SK-N-SH treated with all-trans-retinoic acid at 6 μM for 48 hours (cell line): ENCODE measurements around the gene EEFSEC.

ENCODE experiments used
- ARNTL ChIP-seq: fragments of 450-650 bp; formaldehyde crosslinking; IDR thresholded peaks from 2 replicates; pipeline ENCODE4 v1.5.0; 2020; ENCODE audit warnings: low read depth, mild to moderate bottlenecking, moderate library complexity, borderline replicate concordance
- ESRRG ChIP-seq: fragments of 250-450 bp; sonication (Bioruptor Pico); IDR thresholded peaks from 2 replicates; pipeline ENCODE4 v1.6.1; 2021; ENCODE audit warnings: mild to moderate bottlenecking
- GLIS3 ChIP-seq: fragments of 250-450 bp; sonication (Bioruptor Pico); IDR thresholded peaks from 2 replicates; pipeline ENCODE4 v1.5.0; 2020; ENCODE audit warnings: mild to moderate bottlenecking, moderate library complexity
- OSR1 ChIP-seq: fragments of 250-450 bp; sonication (Bioruptor Pico); IDR thresholded peaks from 2 replicates; pipeline ENCODE4 v1.8.0; 2022; ENCODE audit warnings: moderate library complexity, mild to moderate bottlenecking, inconsistent platforms
- RARB ChIP-seq: fragments of 250-450 bp; sonication (Bioruptor Pico); IDR thresholded peaks from 2 replicates; pipeline ENCODE4 v1.8.0; 2021; ENCODE audit warnings: mild to moderate bottlenecking, moderate library complexity
- SNAI2 ChIP-seq: fragments of 250-450 bp; sonication (Bioruptor Pico); IDR thresholded peaks from 2 replicates; pipeline ENCODE4 v1.5.0; 2020; ENCODE audit warnings: mild to moderate bottlenecking, moderate library complexity
- TCF4 ChIP-seq: fragments of 250-450 bp; sonication (Bioruptor Pico); IDR thresholded peaks from 2 replicates; pipeline ENCODE4 v1.8.0; 2021; ENCODE audit warnings: mild to moderate bottlenecking, moderate library complexity, borderline replicate concordance
- ZC3H10 ChIP-seq: fragments of 250-450 bp; sonication (Bioruptor Pico); IDR thresholded peaks from 2 replicates; pipeline ENCODE4 v1.5.1; 2021; ENCODE audit warnings: mild to moderate bottlenecking, moderate library complexity
- ZFP3 ChIP-seq: fragments of 250-450 bp; sonication (Bioruptor Pico); IDR thresholded peaks from 2 replicates; pipeline ENCODE4 v1.5.0; 2020; ENCODE audit warnings: mild to moderate bottlenecking, moderate library complexity
- ZFP30 ChIP-seq: fragments of 450-650 bp; formaldehyde crosslinking; IDR thresholded peaks from 2 replicates; pipeline ENCODE4 v1.5.0; 2022; ENCODE audit warnings: mild to moderate bottlenecking, moderate library complexity
- ZNF70 ChIP-seq: fragments of 450-650 bp; formaldehyde crosslinking; IDR thresholded peaks from 2 replicates; pipeline ENCODE4 v1.5.0; 2020; ENCODE audit warnings: mild to moderate bottlenecking, moderate library complexity
- TF ChIP-seq, protein P1 (sequence below): fragments of 250-450 bp; sonication (Bioruptor Pico); IDR thresholded peaks from 2 replicates; pipeline ENCODE4 v1.8.0; 2020; ENCODE audit warnings: mild to moderate bottlenecking, moderate library complexity, borderline replicate concordance

DNA sequence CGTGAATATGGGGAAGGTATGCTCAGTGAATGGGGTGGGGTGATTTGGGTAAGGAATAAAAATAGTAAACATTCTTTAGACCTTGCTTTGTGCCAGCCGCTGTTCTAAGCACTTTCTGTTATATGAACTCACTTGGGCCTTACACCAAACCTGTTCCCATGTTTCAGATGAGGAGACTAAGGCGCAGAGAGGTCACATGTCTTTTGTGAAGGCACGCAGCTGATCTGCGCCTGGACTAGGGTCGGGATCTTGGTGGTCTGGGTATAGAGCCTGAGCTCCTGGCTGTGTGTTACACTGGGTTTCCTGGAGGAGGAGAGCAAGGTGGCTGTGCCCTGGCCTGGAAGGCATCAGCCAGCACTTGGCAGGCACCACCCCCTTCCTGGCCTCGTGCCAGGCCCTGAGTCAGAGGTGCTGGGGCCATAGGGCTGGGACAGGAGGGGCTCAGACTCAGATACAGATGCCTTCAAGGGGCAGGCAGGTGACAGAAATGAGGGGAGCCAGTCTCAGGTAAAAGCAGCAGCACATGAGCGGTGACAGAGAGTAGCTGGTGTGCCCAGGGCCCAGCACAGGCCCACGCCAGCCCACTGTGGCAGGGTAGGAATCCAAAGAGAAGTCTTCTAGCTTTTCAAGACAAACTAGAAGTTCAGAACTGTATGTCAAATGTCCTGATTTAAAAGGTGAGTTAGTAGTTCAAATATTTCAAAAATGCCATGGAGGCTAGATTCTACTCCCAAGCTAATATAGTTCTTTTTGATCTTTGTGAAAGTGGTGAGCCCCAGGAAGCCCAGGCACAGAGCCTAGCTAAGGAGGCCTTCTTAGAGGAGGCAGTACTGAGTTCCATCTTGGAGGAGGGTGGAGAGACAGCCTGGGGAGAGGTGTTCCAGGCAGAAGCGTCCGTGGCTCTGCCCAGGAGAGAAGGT, 230.3 kb downstream of the EEFSEC start:
- TF ChIP-seq ARNTL (CRISPR knock-in tag) (no peak), ZC3H10 (CRISPR knock-in tag) (no peak), ZFP3 (CRISPR knock-in tag) (no peak), ESRRG (CRISPR knock-in tag) (no peak), SNAI2 (CRISPR knock-in tag) (no peak), ZFP30 (CRISPR knock-in tag) (no peak), RARB (CRISPR knock-in tag) (no peak), GLIS3 (CRISPR knock-in tag) (no peak), TCF4 (CRISPR knock-in tag) (no peak; the same call in 1 of the 2 replicates), OSR1 (CRISPR knock-in tag) (no peak), ZNF70 (CRISPR knock-in tag) (no peak)
- TF ChIP-seq, protein P1, sequence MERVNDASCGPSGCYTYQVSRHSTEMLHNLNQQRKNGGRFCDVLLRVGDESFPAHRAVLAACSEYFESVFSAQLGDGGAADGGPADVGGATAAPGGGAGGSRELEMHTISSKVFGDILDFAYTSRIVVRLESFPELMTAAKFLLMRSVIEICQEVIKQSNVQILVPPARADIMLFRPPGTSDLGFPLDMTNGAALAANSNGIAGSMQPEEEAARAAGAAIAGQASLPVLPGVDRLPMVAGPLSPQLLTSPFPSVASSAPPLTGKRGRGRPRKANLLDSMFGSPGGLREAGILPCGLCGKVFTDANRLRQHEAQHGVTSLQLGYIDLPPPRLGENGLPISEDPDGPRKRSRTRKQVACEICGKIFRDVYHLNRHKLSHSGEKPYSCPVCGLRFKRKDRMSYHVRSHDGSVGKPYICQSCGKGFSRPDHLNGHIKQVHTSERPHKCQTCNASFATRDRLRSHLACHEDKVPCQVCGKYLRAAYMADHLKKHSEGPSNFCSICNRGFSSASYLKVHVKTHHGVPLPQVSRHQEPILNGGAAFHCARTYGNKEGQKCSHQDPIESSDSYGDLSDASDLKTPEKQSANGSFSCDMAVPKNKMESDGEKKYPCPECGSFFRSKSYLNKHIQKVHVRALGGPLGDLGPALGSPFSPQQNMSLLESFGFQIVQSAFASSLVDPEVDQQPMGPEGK (CRISPR knock-in tag) = no peak
